HCT116 (cell line): ENCODE data around the gene CENPS. TPM values are rescaled to one million over a fixed set of nuclear protein-coding genes. Genes with fewer than 3 reads are reported as not detected.
"Not testable (repeated sequence)": the region's sequence is repeated elsewhere in the genome, so short reads cannot be mapped to it uniquely, and the experiment has no call there.

Experiments
- ATAC-seq: fragments of 200-7000 bp; cut with Tn5 transposase; 2 replicates; pipeline ENCODE4 v1.9.1; 2020; ENCODE audit warnings: mild to moderate bottlenecking, moderate library complexity
- BruUV-seq: library from RNA; stranded (reverse); fragments of 400-500 nt; replicated peaks from 2 replicates; lab custom pipeline; 2021; lab: Mats Ljungman, UMichigan
- CTCF ChIA-PET: fragments of 300-600 bp; sonication (Branson Sonifier 250); formaldehyde crosslinking; loops from one replicate; lab custom pipeline; 2021; ENCODE audit warnings: antibody characterized with exemption; lab: Charles Lee
- POLR2A ChIA-PET: fragments of 300-600, 350-600 bp; sonication (Branson Sonifier 250); formaldehyde crosslinking; loops from one replicate; lab custom pipeline; 2021; ENCODE audit warnings: antibody characterized with exemption; lab: Charles Lee
- RAD21 ChIA-PET, 2 experiments: fragments of 300-600 bp; sonication (Branson Sonifier 250); formaldehyde crosslinking; loops; one replicate each; lab custom pipeline; 2023; ENCODE audit warnings: low total read pairs in 2 of 2; ENCODE audit not compliant: uncharacterized antibody in 2 of 2, unreplicated experiment in 2 of 2, low non-redundant PET in 1 of 2; lab: Charles Lee
- DNase-seq: peaks from one replicate; pipeline ENCODE4 v3.0.0-alpha.2; 2010; ENCODE audit warnings: low read depth, low spot score
- H2AFZ ChIP-seq: fragments of 200-600 bp; shearing (Covaris generic), sonication (generic); 2 replicates; pipeline ENCODE4 v1.6.1; 2017; ENCODE audit warnings: low read depth, mixed run types, mixed read lengths, antibody characterized with exemption, low read length; ENCODE audit not compliant: poor library complexity, severe bottlenecking
- H3K27ac ChIP-seq: 2 replicates; pipeline ENCODE4 v1.5.1; 2012; ENCODE audit warnings: low read depth, low read length
- H3K27me3 ChIP-seq: fragments of 200-600 bp; sonication (generic); 2 replicates; pipeline ENCODE4 v1.6.1; 2016; ENCODE audit warnings: mixed run types, low read length, mixed read lengths; ENCODE audit not compliant: insufficient read depth
- H3K36me3 ChIP-seq, 2 experiments: fragments of 200-500 bp in 1 of 2; fragments of 200-600 bp in 1 of 2; sonication (Bioruptor generic) in 1 of 2; sonication (generic) in 1 of 2; 2 replicates each; pipeline versions ENCODE4 v1.5.1 to v1.6.1; 2014 to 2016; ENCODE audit warnings: low read length in 2 of 2, inconsistent platforms in 1 of 2, mixed read lengths in 1 of 2, mixed run types in 1 of 2; ENCODE audit not compliant: insufficient read depth in 2 of 2, control insufficient read depth in 1 of 2
- H3K4me1 ChIP-seq, 2 experiments: fragments of 200-600 bp in 1 of 2; sonication (generic) in 1 of 2; 2 replicates each; pipeline versions ENCODE4 v1.5.1 to v1.6.1; 2012 to 2017; ENCODE audit warnings: low read length in 2 of 2, inconsistent platforms in 1 of 2, mild to moderate bottlenecking in 1 of 2, mixed read lengths in 1 of 2, mixed run types in 1 of 2, moderate library complexity in 1 of 2; ENCODE audit not compliant: insufficient read depth in 2 of 2, control insufficient read depth in 1 of 2
- H3K4me2 ChIP-seq: fragments of 200-600 bp; sonication (generic); 2 replicates; pipeline ENCODE4 v1.6.1; 2017; ENCODE audit warnings: mixed run types, low read length, mixed read lengths
- H3K4me3 ChIP-seq, 2 experiments: fragments of 200-600 bp in 1 of 2; sonication (generic) in 1 of 2; replicated peaks in 1 of 2; 2 replicates each; pipeline ENCODE4 v1.5.1; 2011 to 2016; ENCODE audit warnings: low read length in 2 of 2, control low read depth in 1 of 2, low read depth in 1 of 2, mild to moderate bottlenecking in 1 of 2, mixed read lengths in 1 of 2, mixed run types in 1 of 2
- H3K79me2 ChIP-seq: fragments of 200-600 bp; sonication (generic); 2 replicates; pipeline ENCODE4 v1.6.1; 2017; ENCODE audit warnings: mild to moderate bottlenecking, mixed run types, low read length, moderate library complexity, mixed read lengths; ENCODE audit not compliant: insufficient read depth
- H3K9ac ChIP-seq: fragments of 200-600 bp; sonication (generic); 2 replicates; pipeline ENCODE4 v1.6.1; 2016; ENCODE audit warnings: low read length, mixed read lengths
- H3K9me2 ChIP-seq: fragments of 200-600 bp; sonication (generic), shearing (Covaris generic); 2 replicates; pipeline ENCODE4 v1.6.1; 2017; ENCODE audit warnings: mixed run types, mild to moderate bottlenecking, moderate library complexity; ENCODE audit not compliant: insufficient read depth
- H3K9me3 ChIP-seq, 2 experiments: fragments of 200-500 bp in 1 of 2; fragments of 200-600 bp in 1 of 2; sonication (Bioruptor generic) in 1 of 2; sonication (generic) in 1 of 2; 2 replicates each; pipeline ENCODE4 v1.6.1; 2014 to 2017; ENCODE audit warnings: low read length in 2 of 2, mixed read lengths in 2 of 2, inconsistent platforms in 1 of 2, low read depth in 1 of 2, mild to moderate bottlenecking in 1 of 2, mixed run types in 1 of 2, moderate library complexity in 1 of 2; ENCODE audit not compliant: control insufficient read depth in 1 of 2, insufficient read depth in 1 of 2
- H4K20me1 ChIP-seq: fragments of 200-600 bp; sonication (generic), shearing (Covaris generic); 2 replicates; pipeline ENCODE4 v1.6.1; 2017; ENCODE audit warnings: mixed run types, mild to moderate bottlenecking, moderate library complexity; ENCODE audit not compliant: insufficient read depth
- ATF3 ChIP-seq: IDR thresholded peaks from 2 replicates; pipeline ENCODE4 v1.6.1; 2012
- CBX3 ChIP-seq: IDR thresholded peaks from 2 replicates; pipeline ENCODE4 v1.6.1; 2012; ENCODE audit warnings: low read depth
- MAX ChIP-seq: IDR thresholded peaks from 2 replicates; pipeline ENCODE4 v1.6.1; 2012
- POLR2AphosphoS5 ChIP-seq: IDR thresholded peaks from 2 replicates; pipeline ENCODE4 v1.6.1; 2011; ENCODE audit warnings: mild to moderate bottlenecking, low read depth, low read length, moderate library complexity
- TCF7L2 ChIP-seq: IDR thresholded peaks from 2 replicates; pipeline ENCODE4 v1.7.0; 2011; ENCODE audit warnings: borderline replicate concordance, inconsistent platforms; ENCODE audit not compliant: insufficient read depth, insufficient read length; ENCODE audit errors: extremely low read depth
- intact Hi-C: fragments of 100-400 bp; cut with micrococcal nuclease; formaldehyde crosslinking; loops from 2 replicates; pipeline ENCODE4 v1.10.0; 2022
- total RNA-seq: library from RNA; stranded (reverse); gene quantifications from one replicate; pipeline ENCODE4 v1.2.1, GENCODE V29; 2021; ENCODE audit not compliant: unreplicated experiment

Gene CENPS
- total RNA-seq, 1 experiment from 2014 or later = 21.9 TPM

GRCh38 chr1:10456661-10457060, 26.4 kb downstream of the CENPS start:
- no peaks in the 10 kb centered on the region for H3K79me2 ChIP-seq
- intact Hi-C loops = no loop called here
- no peaks in the 10 kb centered on the region for H3K27me3 ChIP-seq
- no peak overlapping the region for H2AFZ ChIP-seq
- no peak overlapping the region for H3K27ac ChIP-seq
- CTCF ChIA-PET = interaction anchor here (0.7 kb wide), 1 partner anchor 27 kb away, joined by 3 read pairs; no protein-coding TSS in a partner anchor
- H4K20me1 ChIP-seq = no peaks in the 10 kb centered on the region
- H3K9me3 ChIP-seq = peaks cover 0 to 4% of the 10 kb centered on the region in 2 experiments; a peak in 1 of 4 replicates
- peaks cover 9 to 23% of the 10 kb centered on the region in 2 experiments for H3K36me3 ChIP-seq
- no peak overlapping the region for H3K9ac ChIP-seq
- POLR2A ChIA-PET = interaction anchor here (1.2 kb wide), 1 partner anchor 27 kb away, joined by 7 read pairs; the partner anchor contains the start of gene CENPS
- RAD21 ChIA-PET = interaction anchor here in 1 of 2 experiments (0.6 kb wide), 1 partner anchor 97 kb away, joined by 3 read pairs; no protein-coding TSS in a partner anchor
- H3K4me3 ChIP-seq = no peak overlapping the region
- TSS peak; percentile 21 for BruUV-seq
- ATAC-seq = no peak
- TF ChIP-seq CBX3 = no peak
- peak; percentile 37; the same call in 1 of the 2 replicates for TF ChIP-seq POLR2AphosphoS5
- no peak for TF ChIP-seq MAX
- TF ChIP-seq ATF3 = no peak
- TF ChIP-seq TCF7L2 = no peak
- H3K4me1 ChIP-seq = peaks cover 9 to 10% of the 10 kb centered on the region in 2 experiments
- no peak overlapping the region for H3K4me2 ChIP-seq
- DNase-seq = no peak
- H3K9me2 ChIP-seq = no peaks in the 10 kb centered on the region

- ATAC-seq, POLR2A ChIA-PET: not testable (repeated sequence)
These were observed 27.2 kb downstream of the CENPS start for GRCh38 chr1:10457462-10457861.

More at GRCh38 chr1:10457462-10457861, 27.2 kb downstream of the CENPS start:
- H3K27ac ChIP-seq, H3K4me3 ChIP-seq, RAD21 ChIA-PET, H3K79me2 ChIP-seq, H3K4me2 ChIP-seq, H2AFZ ChIP-seq, BruUV-seq, H3K9me3 ChIP-seq, H3K27me3 ChIP-seq, H3K9ac ChIP-seq, DNase-seq, intact Hi-C loops, CTCF ChIA-PET, H4K20me1 ChIP-seq, H3K9me2 ChIP-seq, H3K4me1 ChIP-seq: not testable (repeated sequence)
- peaks cover 10 to 28% of the 10 kb centered on the region in 2 experiments for H3K36me3 ChIP-seq
